Mesendoderm (in vitro differentiated cells): Measurements from ENCODE around the gene SPATA31E1. TPM values are rescaled to one million over a fixed set of nuclear protein-coding genes. Genes with fewer than 3 reads are reported as not detected.

Source experiments
- DNase-seq: peaks from one replicate; pipeline ENCODE4 v3.0.0; 2013
- H2AK5ac ChIP-seq: 2 replicates; pipeline ENCODE4 v1.6.1; 2013; ENCODE audit warnings: low read length, inconsistent platforms
- H2BK120ac ChIP-seq: 2 replicates; pipeline ENCODE4 v1.6.1; 2013; ENCODE audit warnings: low read depth, mild to moderate bottlenecking, low read length, moderate library complexity, mixed read lengths
- H2BK15ac ChIP-seq: replicated peaks from 2 replicates; pipeline ENCODE4 v1.6.1; 2013; ENCODE audit warnings: low read depth, mild to moderate bottlenecking, moderate library complexity
- H2BK5ac ChIP-seq: 2 replicates; pipeline ENCODE4 v1.6.1; 2013; ENCODE audit warnings: low read length, inconsistent platforms
- H3K18ac ChIP-seq: 2 replicates; pipeline ENCODE4 v1.6.1; 2013; ENCODE audit warnings: mild to moderate bottlenecking, low read length, mixed read lengths
- H3K23ac ChIP-seq: one replicate; pipeline ENCODE4 v1.6.1; 2013; ENCODE audit warnings: low read length
- H3K27ac ChIP-seq: 2 replicates; pipeline ENCODE4 v1.5.1; 2013; ENCODE audit warnings: low read depth, mild to moderate bottlenecking, inconsistent platforms, low read length, moderate library complexity
- H3K27me3 ChIP-seq: 2 replicates; pipeline ENCODE4 v1.6.1; 2013; ENCODE audit warnings: low read length, control low read depth, mild to moderate bottlenecking, inconsistent platforms; ENCODE audit not compliant: insufficient read depth, poor library complexity
- H3K36me3 ChIP-seq: 2 replicates; pipeline ENCODE4 v1.6.1; 2013; ENCODE audit warnings: low read length, inconsistent platforms; ENCODE audit not compliant: control insufficient read depth, insufficient read depth
- H3K4ac ChIP-seq: one replicate; pipeline ENCODE4 v1.6.1; 2013; ENCODE audit warnings: low read depth, mild to moderate bottlenecking, low read length, moderate library complexity
- H3K4me1 ChIP-seq: 2 replicates; pipeline ENCODE4 v1.6.1; 2013; ENCODE audit warnings: low read depth, low read length, inconsistent platforms; ENCODE audit not compliant: control insufficient read depth
- H3K4me2 ChIP-seq: 2 replicates; pipeline ENCODE4 v1.6.1; 2013; ENCODE audit warnings: low read length
- H3K4me3 ChIP-seq: 2 replicates; pipeline ENCODE4 v1.5.1; 2013; ENCODE audit warnings: mild to moderate bottlenecking, low read length
- H3K56ac ChIP-seq: one replicate; pipeline ENCODE4 v1.6.1; 2013; ENCODE audit warnings: low read length
- H3K79me1 ChIP-seq: 2 replicates; pipeline ENCODE4 v1.6.1; 2013; ENCODE audit warnings: low read length, inconsistent platforms
- H3K79me2 ChIP-seq: 2 replicates; pipeline ENCODE4 v1.6.1; 2013; ENCODE audit warnings: mild to moderate bottlenecking, low read length; ENCODE audit not compliant: control insufficient read depth, insufficient read depth
- H3K9ac ChIP-seq: 2 replicates; pipeline ENCODE4 v1.6.1; 2013; ENCODE audit warnings: low read length, inconsistent platforms
- H4K5ac ChIP-seq: one replicate; pipeline ENCODE4 v1.6.1; 2013; ENCODE audit warnings: low read length
- H4K8ac ChIP-seq: one replicate; pipeline ENCODE4 v1.6.1; 2013; ENCODE audit warnings: low read depth, mild to moderate bottlenecking, control low read depth, low read length, moderate library complexity
- WGBS: extraction: QIAGEN DNeasy Blood & Tissue Kit; methylation state at CpG from one replicate; pipeline ENCODE4 v1.1.7; 2013; ENCODE audit warnings: low lambda C conversion rate, missing lambda C conversion rate; ENCODE audit not compliant: insufficient coverage; ENCODE audit errors: extremely low coverage; 5-methylcytosine and 5-hydroxymethylcytosine counted together
- polyA plus RNA-seq, 2 experiments: library from polyadenylated mRNA; stranded (reverse); fragments of 200-250 nt; gene quantifications; one replicate each; pipeline ENCODE4 v1.2.3, GENCODE V29; 2013

Gene SPATA31E1
- 0.03 TPM for polyA plus RNA-seq (2013, experiment 1 of 2)
- 0.01 TPM for polyA plus RNA-seq (2013, experiment 2 of 2)

- Histone ChIP-seq H3K23ac (no peak within 1 kb of the TSS), H4K5ac (no peak within 1 kb of the TSS), H3K9ac (no peak within 1 kb of the TSS), H4K8ac (no peak within 1 kb of the TSS), H2BK5ac (no peak within 1 kb of the TSS), H3K79me1 (no peaks in the 10 kb centered on the region), H3K4ac (no peak within 1 kb of the TSS), H3K27ac (no peak within 1 kb of the TSS), H3K4me2 (no peak within 1 kb of the TSS), H3K4me3 (no peak within 1 kb of the TSS), H3K27me3 (no peaks in the 10 kb centered on the region), H3K18ac (no peak within 1 kb of the TSS), H2BK120ac (no peak within 1 kb of the TSS), H2BK15ac (no peak within 1 kb of the TSS), H3K4me1 (no peaks in the 10 kb centered on the region), H2AK5ac (no peak within 1 kb of the TSS), H3K36me3 (no peaks in the 10 kb centered on the region), H3K79me2 (no peaks in the 10 kb centered on the region), H3K56ac (no peak within 1 kb of the TSS)
- DNase-seq, result no peak
- no CpG with 5 or more reads among the region's 5 CpGs for WGBS
Measured at GRCh38 chr9:87882627-87883026, at the start of gene SPATA31E1. Gene SPATA31E1, plus strand, starts transcription at chr9:87882877. Its CDS starts 15 bp downstream, at chr9:87882892.

GRCh38 chr9:87834357-87834756 is 48.3 kb upstream of the SPATA31E1 start:
- Histone ChIP-seq H3K23ac (no peak overlapping the region), H2AK5ac (no peak overlapping the region), H3K9ac (no peak overlapping the region), H4K5ac (no peak overlapping the region), H2BK5ac (no peak overlapping the region), H3K18ac (no peak overlapping the region), H3K4me1 (no peaks in the 10 kb centered on the region), H3K4me2 (no peak overlapping the region), H2BK120ac (no peak overlapping the region), H3K79me1 (no peaks in the 10 kb centered on the region), H3K79me2 (no peaks in the 10 kb centered on the region), H4K8ac (no peak overlapping the region), H3K27me3 (no peaks in the 10 kb centered on the region), H2BK15ac (no peak overlapping the region), H3K4ac (no peak overlapping the region), H3K56ac (no peak overlapping the region), H3K4me3 (no peak overlapping the region), H3K27ac (no peak overlapping the region), H3K36me3 (no peaks in the 10 kb centered on the region)
- DNase-seq, result peak; percentile 85
- WGBS, result no CpG with 5 or more reads among the region's 14 CpGs

GRCh38 chr9:87836536-87836935 is 46.1 kb upstream of the SPATA31E1 start:
- H3K27ac ChIP-seq, result no peak overlapping the region
- no peak overlapping the region for H3K4ac ChIP-seq
- no peak overlapping the region for H3K23ac ChIP-seq
- H3K18ac ChIP-seq, result no peak overlapping the region
- H2AK5ac ChIP-seq, result no peak overlapping the region
- no peak overlapping the region for H4K8ac ChIP-seq
- no peaks in the 10 kb centered on the region for H3K36me3 ChIP-seq
- H2BK15ac ChIP-seq, result no peak overlapping the region
- no peak overlapping the region for H3K9ac ChIP-seq
- no peak overlapping the region for H2BK120ac ChIP-seq
- no peaks in the 10 kb centered on the region for H3K4me1 ChIP-seq
- H4K5ac ChIP-seq, result no peak overlapping the region
- H3K79me2 ChIP-seq, result no peaks in the 10 kb centered on the region
- H3K79me1 ChIP-seq, result no peaks in the 10 kb centered on the region
- H3K56ac ChIP-seq, result no peak overlapping the region
- DNase-seq, result peak; percentile 25
- H3K4me2 ChIP-seq, result no peak overlapping the region
- no CpG with 5 or more reads among the region's 5 CpGs for WGBS
- H2BK5ac ChIP-seq, result no peak overlapping the region
- H3K27me3 ChIP-seq, result no peaks in the 10 kb centered on the region
- H3K4me3 ChIP-seq, result no peak overlapping the region

- Histone ChIP-seq H3K4ac (no peak overlapping the region), H3K18ac (no peak overlapping the region), H2BK5ac (no peak overlapping the region), H2AK5ac (no peak overlapping the region), H3K79me2 (no peaks in the 10 kb centered on the region), H3K27ac (no peak overlapping the region), H3K27me3 (no peaks in the 10 kb centered on the region), H2BK120ac (no peak overlapping the region), H3K4me3 (no peak overlapping the region), H4K5ac (no peak overlapping the region), H3K79me1 (no peaks in the 10 kb centered on the region), H2BK15ac (no peak overlapping the region), H3K56ac (no peak overlapping the region), H3K36me3 (no peaks in the 10 kb centered on the region), H3K23ac (no peak overlapping the region), H3K9ac (no peak overlapping the region), H3K4me1 (no peaks in the 10 kb centered on the region), H3K4me2 (no peak overlapping the region), H4K8ac (no peak overlapping the region)
- WGBS, result no CpG with 5 or more reads among the region's 7 CpGs
- DNase-seq, result no peak
Measured at GRCh38 chr9:87836951-87837705, 45.5 kb upstream of the SPATA31E1 start.

- no peak overlapping the region for H3K4me3 ChIP-seq
- no peak overlapping the region for H4K5ac ChIP-seq
- H3K18ac ChIP-seq, result no peak overlapping the region
- H3K27me3 ChIP-seq, result no peaks in the 10 kb centered on the region
- H2BK5ac ChIP-seq, result no peak overlapping the region
- no peak overlapping the region for H3K27ac ChIP-seq
- no peak overlapping the region for H4K8ac ChIP-seq
- no peak overlapping the region for H2AK5ac ChIP-seq
- H2BK120ac ChIP-seq, result no peak overlapping the region
- no peak overlapping the region for H3K56ac ChIP-seq
- WGBS, result no CpG with 5 or more reads among the region's 1 CpG
- no peak for DNase-seq
- H3K4me2 ChIP-seq, result no peak overlapping the region
- H3K4ac ChIP-seq, result no peak overlapping the region
- H3K23ac ChIP-seq, result no peak overlapping the region
- no peaks in the 10 kb centered on the region for H3K36me3 ChIP-seq
- H3K79me2 ChIP-seq, result no peaks in the 10 kb centered on the region
- no peaks in the 10 kb centered on the region for H3K4me1 ChIP-seq
- H3K9ac ChIP-seq, result no peak overlapping the region
- no peaks in the 10 kb centered on the region for H3K79me1 ChIP-seq
- H2BK15ac ChIP-seq, result no peak overlapping the region
Measured at GRCh38 chr9:87840134-87840533, 42.5 kb upstream of the SPATA31E1 start.
